Thyroid gland (tissue), 4 donors: ENCODE data around the gene KRT17.

Experiments
- POLR2A ChIP-seq, 2 donors: fragments of 450-650 bp; IDR thresholded peaks; one replicate each; pipeline ENCODE4 v1.6.1; 2017; ENCODE audit warnings: antibody characterized with exemption in 2 of 2, mild to moderate bottlenecking in 2 of 2, moderate library complexity in 1 of 2
- TF ChIP-seq, protein P1 (sequence below), 6 experiments: fragments of 200-600 bp in 3 of 6; fragments of 450-650 bp in 3 of 6; sonication (generic) in 3 of 6; IDR thresholded peaks; one replicate each; pipeline ENCODE4 v1.5.1; 2016 to 2019; ENCODE audit warnings: antibody characterized with exemption in 6 of 6, mild to moderate bottlenecking in 2 of 6, inconsistent platforms in 1 of 6, moderate library complexity in 1 of 6

GRCh38 chr17:41632482-41633105 is 8.2 kb upstream of the KRT17 start:
- TF ChIP-seq, protein P1, sequence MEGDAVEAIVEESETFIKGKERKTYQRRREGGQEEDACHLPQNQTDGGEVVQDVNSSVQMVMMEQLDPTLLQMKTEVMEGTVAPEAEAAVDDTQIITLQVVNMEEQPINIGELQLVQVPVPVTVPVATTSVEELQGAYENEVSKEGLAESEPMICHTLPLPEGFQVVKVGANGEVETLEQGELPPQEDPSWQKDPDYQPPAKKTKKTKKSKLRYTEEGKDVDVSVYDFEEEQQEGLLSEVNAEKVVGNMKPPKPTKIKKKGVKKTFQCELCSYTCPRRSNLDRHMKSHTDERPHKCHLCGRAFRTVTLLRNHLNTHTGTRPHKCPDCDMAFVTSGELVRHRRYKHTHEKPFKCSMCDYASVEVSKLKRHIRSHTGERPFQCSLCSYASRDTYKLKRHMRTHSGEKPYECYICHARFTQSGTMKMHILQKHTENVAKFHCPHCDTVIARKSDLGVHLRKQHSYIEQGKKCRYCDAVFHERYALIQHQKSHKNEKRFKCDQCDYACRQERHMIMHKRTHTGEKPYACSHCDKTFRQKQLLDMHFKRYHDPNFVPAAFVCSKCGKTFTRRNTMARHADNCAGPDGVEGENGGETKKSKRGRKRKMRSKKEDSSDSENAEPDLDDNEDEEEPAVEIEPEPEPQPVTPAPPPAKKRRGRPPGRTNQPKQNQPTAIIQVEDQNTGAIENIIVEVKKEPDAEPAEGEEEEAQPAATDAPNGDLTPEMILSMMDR (IDR thresholded peaks at IDR 0.05), result no peak
- no peak for TF ChIP-seq POLR2A (IDR thresholded peaks at IDR 0.05)
